RWPE2 (cell line): ENCODE results near the gene ATAT1.

Experiments
- ATAC-seq: fragments of 200-7000 bp; cut with Tn5 transposase; 3 replicates; pipeline ENCODE4 v1.9.1; 2021; ENCODE audit warnings: low read depth
- DNase-seq: peaks from one replicate; pipeline ENCODE4 v3.0.0-alpha.2; 2020; ENCODE audit warnings: low spot score
- H3K27ac ChIP-seq: fragments of 450-650 bp; 2 replicates; pipeline ENCODE4 v1.5.1; 2017; ENCODE audit warnings: mild to moderate bottlenecking; ENCODE audit not compliant: poor library complexity, severe bottlenecking
- H3K27me3 ChIP-seq: fragments of 250-450 bp; sonication (Bioruptor Pico); 2 replicates; pipeline ENCODE4 v1.5.1; 2021; ENCODE audit warnings: mild to moderate bottlenecking, moderate library complexity; ENCODE audit not compliant: insufficient read depth, poor library complexity, severe bottlenecking
- H3K36me3 ChIP-seq: fragments of 250-450 bp; sonication (Bioruptor Pico); 2 replicates; pipeline ENCODE4 v1.5.1; 2020; ENCODE audit warnings: low read depth, mild to moderate bottlenecking, moderate library complexity
- H3K4me1 ChIP-seq: fragments of 250-450 bp; sonication (Bioruptor Pico); 2 replicates; pipeline ENCODE4 v1.5.1; 2021; ENCODE audit warnings: mild to moderate bottlenecking, moderate library complexity; ENCODE audit not compliant: insufficient read depth, poor library complexity, severe bottlenecking
- H3K4me3 ChIP-seq: fragments of 250-450 bp; sonication (Bioruptor Pico); 2 replicates; pipeline ENCODE4 v1.5.1; 2021; ENCODE audit warnings: mild to moderate bottlenecking, moderate library complexity; ENCODE audit not compliant: severe bottlenecking
- H3K9me3 ChIP-seq: fragments of 250-450 bp; sonication (Bioruptor Pico); 2 replicates; pipeline ENCODE4 v1.5.1; 2021; ENCODE audit warnings: mild to moderate bottlenecking, moderate library complexity; ENCODE audit not compliant: severe bottlenecking
- TF ChIP-seq, protein P1 (sequence below): fragments of 450-650 bp; IDR thresholded peaks from one replicate; pipeline ENCODE4 v1.5.1; 2017; ENCODE audit warnings: mild to moderate bottlenecking, moderate library complexity; ENCODE audit not compliant: poor library complexity, severe bottlenecking

ATAT1 gene

DNA sequence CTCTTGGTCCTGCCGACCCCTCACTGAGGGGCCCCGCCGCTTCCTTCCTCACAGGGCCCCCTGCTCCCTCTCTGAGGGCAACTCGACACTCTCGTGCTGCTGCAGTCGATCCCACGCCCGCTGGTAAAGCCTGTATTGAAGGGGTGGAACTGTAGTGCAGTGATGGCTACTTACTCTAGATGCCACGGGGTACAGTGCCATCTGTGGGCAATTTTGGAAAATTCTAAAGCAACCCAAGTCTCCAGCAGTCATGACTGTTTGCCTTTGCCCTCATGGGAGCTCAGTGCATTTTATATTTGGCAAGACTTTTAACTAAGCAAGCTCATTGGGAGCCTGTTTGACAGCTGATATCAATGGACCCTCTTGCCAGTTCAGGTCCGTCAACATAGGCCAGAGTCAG, 13.8 kb downstream of the ATAT1 start:
- ATAC-seq (peak; percentile 53; the same call in 1 of the 3 replicates), DNase-seq (no peak)
- Histone ChIP-seq H3K36me3 (peaks cover 25% of the 10 kb centered on the region), H3K9me3 (no peaks in the 10 kb centered on the region), H3K4me3 (no peak overlapping the region), H3K27me3 (no peaks in the 10 kb centered on the region), H3K4me1 (no peaks in the 10 kb centered on the region), H3K27ac (no peak overlapping the region)
- TF ChIP-seq, protein P1, sequence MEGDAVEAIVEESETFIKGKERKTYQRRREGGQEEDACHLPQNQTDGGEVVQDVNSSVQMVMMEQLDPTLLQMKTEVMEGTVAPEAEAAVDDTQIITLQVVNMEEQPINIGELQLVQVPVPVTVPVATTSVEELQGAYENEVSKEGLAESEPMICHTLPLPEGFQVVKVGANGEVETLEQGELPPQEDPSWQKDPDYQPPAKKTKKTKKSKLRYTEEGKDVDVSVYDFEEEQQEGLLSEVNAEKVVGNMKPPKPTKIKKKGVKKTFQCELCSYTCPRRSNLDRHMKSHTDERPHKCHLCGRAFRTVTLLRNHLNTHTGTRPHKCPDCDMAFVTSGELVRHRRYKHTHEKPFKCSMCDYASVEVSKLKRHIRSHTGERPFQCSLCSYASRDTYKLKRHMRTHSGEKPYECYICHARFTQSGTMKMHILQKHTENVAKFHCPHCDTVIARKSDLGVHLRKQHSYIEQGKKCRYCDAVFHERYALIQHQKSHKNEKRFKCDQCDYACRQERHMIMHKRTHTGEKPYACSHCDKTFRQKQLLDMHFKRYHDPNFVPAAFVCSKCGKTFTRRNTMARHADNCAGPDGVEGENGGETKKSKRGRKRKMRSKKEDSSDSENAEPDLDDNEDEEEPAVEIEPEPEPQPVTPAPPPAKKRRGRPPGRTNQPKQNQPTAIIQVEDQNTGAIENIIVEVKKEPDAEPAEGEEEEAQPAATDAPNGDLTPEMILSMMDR: peak; percentile 15

DNA sequence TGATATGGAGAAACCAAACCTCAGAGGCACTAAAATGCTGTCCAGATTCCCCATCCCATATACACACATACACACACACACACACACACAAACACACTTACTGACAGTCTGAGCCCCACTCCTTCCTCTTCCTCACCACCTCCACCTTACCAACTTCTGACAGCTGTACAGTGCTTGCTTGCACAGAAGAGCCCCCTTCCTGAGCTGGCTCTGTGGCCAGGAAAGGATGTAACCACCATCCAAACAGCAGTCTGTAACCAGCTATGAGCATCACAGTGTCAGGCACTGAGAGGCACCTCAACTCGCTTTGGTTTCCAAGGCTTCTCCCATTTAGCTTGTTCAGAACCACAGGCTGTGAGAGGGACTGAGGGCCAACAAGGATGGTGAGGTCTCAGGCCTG, 14.4 kb downstream of the ATAT1 start:
- DNase-seq: no peak
- H3K9me3 ChIP-seq: no peaks in the 10 kb centered on the region
- ATAC-seq: no peak
- TF ChIP-seq, protein P1: no peak
- H3K4me3 ChIP-seq: no peak overlapping the region
- H3K36me3 ChIP-seq: peaks cover 28% of the 10 kb centered on the region
- H3K4me1 ChIP-seq: no peaks in the 10 kb centered on the region
- H3K27me3 ChIP-seq: no peaks in the 10 kb centered on the region
- no peak overlapping the region for H3K27ac ChIP-seq

DNA sequence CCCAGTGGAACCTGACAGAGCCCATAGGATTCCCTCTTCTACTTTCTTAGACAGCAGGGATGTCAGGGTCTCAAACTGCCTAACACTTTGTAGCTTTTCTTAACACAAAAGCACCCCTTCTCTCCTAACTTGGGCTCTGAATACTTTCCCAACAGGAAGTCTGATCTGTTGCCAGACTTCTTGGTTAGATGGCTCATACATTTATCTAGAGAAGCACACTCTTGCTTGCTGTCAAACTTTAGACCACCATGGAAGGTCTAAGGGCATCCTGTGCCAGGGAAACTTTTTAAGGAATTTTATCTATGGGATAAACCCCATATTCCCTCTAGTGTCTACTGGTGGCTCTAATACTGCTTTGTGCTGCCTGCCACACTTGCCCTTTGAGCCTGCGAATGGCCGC, 17.0 kb downstream of the ATAT1 start:
- H3K27ac ChIP-seq: no peak overlapping the region
- DNase-seq (no peak), ATAC-seq (no peak)
- peaks cover 4% of the 10 kb centered on the region for H3K4me1 ChIP-seq
- H3K36me3 ChIP-seq: peaks cover 29% of the 10 kb centered on the region
- no peaks in the 10 kb centered on the region for H3K27me3 ChIP-seq
- no peak overlapping the region for H3K4me3 ChIP-seq
- no peaks in the 10 kb centered on the region for H3K9me3 ChIP-seq
- TF ChIP-seq, protein P1: no peak

DNA sequence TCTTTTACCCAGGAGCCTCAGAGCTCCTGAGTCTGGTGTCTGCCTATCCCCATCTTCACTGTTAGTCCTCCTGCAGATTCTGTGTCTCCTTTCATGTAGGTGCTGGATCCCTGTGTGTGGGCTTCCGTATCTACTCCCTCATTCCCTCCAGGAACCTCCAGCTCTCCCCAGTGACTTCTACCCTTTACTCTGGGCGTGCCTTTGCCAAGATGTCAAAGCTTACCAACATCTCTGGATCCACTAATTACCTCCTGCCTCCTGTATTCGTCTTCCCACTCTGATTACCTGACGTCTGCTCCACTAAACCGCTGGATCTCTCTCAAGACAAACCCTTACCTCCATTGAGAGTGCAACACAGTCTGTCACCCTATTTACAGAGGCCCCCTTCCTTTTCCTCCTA, 18.1 kb downstream of the ATAT1 start:
- H3K27me3 ChIP-seq: no peaks in the 10 kb centered on the region
- ATAC-seq (no peak), DNase-seq (no peak)
- H3K4me3 ChIP-seq: no peak overlapping the region
- no peaks in the 10 kb centered on the region for H3K9me3 ChIP-seq
- TF ChIP-seq, protein P1: no peak
- peaks cover 34% of the 10 kb centered on the region for H3K36me3 ChIP-seq
- peaks cover 4% of the 10 kb centered on the region for H3K4me1 ChIP-seq
- H3K27ac ChIP-seq: no peak overlapping the region

DNA sequence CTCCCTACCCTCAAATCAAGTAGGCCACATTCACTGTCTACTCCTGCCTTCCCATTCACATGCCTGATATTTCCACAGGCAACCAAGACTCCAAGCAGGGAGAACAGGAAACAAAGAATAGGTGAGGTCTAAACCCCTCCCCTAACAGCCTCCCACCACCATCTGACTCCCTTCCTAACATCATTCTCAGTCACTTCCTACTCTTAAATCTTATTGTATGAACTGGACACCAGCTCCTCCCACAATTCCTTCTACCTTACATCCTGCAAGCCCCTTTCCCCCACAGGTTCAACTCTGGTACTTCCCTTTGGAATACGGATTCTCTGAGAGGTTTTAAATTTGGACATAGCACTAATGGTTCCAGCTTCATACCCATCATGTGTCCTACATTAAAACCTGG, 19.3 kb downstream of the ATAT1 start:
- peaks cover 29% of the 10 kb centered on the region for H3K36me3 ChIP-seq
- TF ChIP-seq, protein P1: no peak
- peaks cover 4% of the 10 kb centered on the region for H3K4me1 ChIP-seq
- peak overlapping the region; percentile 72 for H3K27ac ChIP-seq
- ATAC-seq (no peak), DNase-seq (no peak)
- no peaks in the 10 kb centered on the region for H3K9me3 ChIP-seq
- H3K4me3 ChIP-seq: no peak overlapping the region
- no peaks in the 10 kb centered on the region for H3K27me3 ChIP-seq
